GM21737 (cell line): ENCODE results near the gene USP6NL.

Experiments
- ATAC-seq: cut with Tn5 transposase; IDR thresholded peaks from one replicate; pipeline ENCODE4 v1.9.1; 2021; ENCODE audit warnings: mild to moderate bottlenecking, moderate library complexity; ENCODE audit not compliant: unreplicated experiment

USP6NL gene

DNA sequence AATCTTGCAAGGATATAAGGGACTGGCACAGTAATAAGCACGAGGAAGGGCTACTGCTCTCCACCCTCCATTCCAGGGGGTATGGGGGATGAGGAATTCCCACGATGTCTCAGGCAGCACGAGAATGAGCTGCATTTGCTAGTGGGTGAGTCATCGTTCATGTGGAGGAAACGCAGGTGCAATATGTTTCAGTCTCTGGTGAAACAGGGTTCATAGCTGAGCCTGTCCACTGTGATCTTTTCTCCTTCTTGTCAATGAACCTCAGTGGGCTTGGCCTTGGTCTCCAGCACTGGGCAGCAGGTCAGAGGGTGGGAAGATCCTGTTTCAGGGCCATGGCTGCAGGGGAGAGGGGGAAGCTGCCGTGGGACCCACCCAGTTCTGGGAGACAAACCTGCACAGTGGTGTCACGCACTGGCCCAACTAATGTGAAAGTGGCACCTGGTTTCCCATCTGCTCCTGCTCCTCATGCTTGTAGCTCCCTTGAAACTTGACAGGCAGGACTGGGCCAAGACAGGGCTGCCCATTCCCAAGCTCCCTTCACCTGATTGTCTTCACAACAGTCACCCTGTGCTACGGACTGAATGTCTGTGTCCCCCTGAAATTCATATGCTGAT lies 181.9 kb downstream of the USP6NL start:
- ATAC-seq: no peak

DNA sequence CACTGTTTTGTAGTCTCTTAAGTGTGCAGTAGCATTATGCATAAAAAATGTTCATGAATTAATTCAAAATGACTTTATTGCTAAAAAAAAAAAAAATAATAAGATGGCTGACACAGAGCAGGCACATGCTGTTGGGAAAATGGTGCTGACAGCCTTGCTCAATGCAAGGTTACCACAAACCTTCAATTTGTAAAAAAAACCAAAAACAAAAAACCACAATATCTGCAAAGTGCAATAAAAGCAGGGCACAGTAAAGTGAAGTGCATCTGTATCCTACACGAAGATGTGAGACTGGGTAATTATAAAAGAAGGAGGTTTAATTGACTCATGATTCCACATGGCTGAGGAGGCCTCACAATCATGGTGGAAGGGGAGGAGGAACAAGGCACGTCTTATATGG lies 185.8 kb downstream of the USP6NL start:
- ATAC-seq: no peak

DNA sequence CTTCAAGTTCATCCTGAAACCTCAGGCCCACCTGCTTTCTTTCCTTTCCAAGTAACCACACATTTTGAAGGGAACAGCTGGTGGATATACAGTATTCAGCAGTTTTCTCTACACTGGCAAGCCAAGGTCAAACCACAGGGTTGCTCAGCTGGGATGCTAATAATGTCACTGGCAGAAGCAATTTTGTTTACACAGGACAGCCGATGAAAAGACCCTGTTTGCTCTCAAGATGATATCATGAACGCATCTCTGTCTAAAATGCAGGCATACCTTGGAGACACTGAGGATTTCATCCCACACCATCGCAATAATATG lies 186.2 kb downstream of the USP6NL start:
- no peak for ATAC-seq

DNA sequence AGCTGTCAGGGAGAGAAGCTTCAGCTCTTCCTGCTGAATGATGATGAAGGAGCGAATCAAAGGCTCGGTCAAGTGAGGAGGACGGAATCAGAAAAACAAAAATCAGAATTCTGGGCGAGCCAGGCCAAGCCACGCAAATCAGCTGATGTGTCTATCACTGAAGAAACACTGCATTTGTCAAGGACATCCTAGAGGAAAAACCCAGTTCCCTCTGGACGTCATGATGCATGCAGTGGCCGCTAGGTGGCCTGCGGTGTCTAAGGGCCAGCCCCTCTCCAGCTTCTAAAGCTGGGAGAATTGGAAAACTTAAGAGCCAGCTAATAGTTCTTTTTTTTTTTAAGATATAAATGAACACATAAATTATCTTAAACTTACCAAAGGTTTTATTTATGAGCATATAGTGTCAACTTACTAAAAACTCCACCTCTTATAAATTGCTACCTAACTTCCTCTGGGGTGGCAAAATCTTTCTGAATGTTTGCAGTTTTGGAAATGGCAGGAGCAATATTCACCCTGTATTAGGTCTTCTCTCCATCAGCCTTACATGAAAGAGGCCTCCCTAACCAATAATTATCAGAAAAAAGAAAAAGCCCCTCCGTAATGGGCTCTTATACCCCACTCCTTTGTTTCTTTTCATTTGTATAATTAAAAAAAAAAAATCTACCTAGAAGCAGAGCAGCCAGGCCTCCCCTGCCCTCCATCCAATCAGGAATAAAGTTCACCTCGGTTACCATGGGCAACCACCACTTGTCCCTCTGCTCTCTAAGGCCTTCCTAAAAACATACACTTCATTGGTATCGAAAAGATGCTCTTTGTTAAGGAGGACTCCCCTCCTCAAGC lies 186.8 kb downstream of the USP6NL start:
- no peak for ATAC-seq

- no peak for ATAC-seq
Measured at GRCh38 chr10:11416974-11417373, 194.5 kb downstream of the USP6NL start.

DNA sequence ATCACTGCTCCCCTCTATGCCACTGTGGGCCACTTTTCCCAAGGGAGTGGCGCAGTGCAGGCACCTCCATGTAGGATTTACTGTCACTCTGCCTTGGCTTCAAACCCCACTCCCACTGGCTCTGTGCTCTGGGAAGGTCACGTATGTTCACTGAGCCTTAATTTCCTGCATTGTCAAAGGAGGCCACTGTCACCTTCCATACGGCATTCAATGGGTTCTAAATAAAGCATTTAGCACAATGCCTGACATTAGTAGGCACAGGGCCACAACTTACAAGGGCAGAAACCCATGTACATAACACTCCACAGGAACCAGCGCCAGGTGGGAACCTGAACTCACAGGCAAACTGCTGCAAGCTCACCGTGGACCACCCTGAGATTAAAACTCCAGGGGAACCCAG lies 196.4 kb downstream of the USP6NL start:
- ATAC-seq: no peak

- ATAC-seq: no peak
Measured at GRCh38 chr10:11414314-11415038, 197.0 kb downstream of the USP6NL start.

DNA sequence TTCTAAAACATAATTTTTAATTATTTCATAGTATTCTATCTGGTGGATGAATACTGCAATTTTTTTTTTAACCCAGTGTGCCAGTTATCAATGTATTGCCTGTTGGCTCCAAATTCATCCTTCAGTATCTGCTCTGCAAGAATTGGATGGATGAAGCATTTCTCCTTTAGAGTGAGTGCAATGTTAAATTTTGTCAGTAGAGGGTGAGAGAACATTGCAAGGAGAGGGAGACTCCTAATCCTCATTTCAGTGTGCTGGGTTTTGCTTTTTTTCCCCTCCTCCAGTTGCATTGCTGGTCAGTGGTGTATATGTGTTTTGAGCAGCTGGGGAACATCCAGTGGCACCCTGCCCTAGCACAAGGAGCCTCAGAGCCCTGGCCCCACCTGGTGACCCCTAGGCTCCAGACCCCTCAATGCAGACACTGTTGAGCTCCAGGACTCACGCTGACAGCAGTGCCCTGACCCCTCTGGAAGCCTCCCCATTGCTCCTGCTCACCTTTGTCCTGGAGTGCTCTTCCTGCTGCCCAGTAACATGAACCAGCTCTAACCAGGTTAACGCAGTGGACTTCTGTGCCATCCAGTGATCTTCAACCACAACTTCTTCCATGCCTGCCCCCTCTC lies 199.4 kb downstream of the USP6NL start:
- no peak for ATAC-seq

- no peak for ATAC-seq
Measured at GRCh38 chr10:11409357-11409756, 202.1 kb downstream of the USP6NL start.

DNA sequence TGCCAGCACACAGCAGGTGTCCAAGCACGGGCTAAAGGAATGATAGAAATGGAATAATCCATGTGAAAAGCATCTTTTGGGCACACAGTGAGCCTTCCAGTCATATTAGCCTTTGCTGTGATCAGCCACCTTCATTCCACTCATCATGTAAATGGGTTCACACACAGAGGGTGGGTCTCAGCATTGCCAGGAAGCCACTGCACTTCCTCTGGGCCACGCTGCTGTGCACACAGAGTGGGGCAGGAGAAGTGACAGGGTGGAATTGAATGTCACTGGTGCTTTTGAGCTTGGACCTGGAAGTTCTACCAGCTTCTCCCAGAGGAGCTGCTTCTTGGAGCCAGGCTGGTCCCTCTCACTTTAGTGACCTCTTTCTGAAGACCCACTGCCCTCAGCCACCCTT lies 203.5 kb downstream of the USP6NL start:
- no peak for ATAC-seq

GRCh38 chr10:11406746-11407145 lies 204.7 kb downstream of the USP6NL start:
- no peak for ATAC-seq

DNA sequence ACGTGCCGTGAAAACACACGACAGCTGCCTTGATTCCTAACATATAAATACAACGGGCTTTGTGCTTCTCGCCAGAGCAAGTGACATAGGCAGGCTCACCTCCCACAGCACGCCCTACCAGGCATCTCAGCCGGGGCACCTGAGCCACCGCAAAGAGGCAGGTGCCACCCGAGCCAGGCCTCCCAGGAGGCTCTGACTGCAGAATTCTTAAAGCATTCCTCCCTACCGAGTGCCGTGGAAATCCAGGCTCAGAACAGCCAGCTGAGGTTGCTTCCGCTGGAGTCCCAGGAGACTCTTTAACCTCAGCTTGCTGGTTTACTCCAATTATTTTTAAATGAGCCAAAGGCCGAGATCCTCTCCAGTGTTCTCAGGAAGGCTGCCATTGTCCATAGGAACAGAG lies 206.5 kb downstream of the USP6NL start:
- no peak for ATAC-seq
